ENCODE measurements around the gene F7.

The F7 gene

GRCh38 chr13:113083022-113083373, 22.6 kb upstream of the F7 start:
- Histone ChIP-seq H3K4me1 (ENCODE audit: control insufficient read depth, insufficient read depth, low read length) (no peaks in the 10 kb centered on the region), H3K36me3 (ENCODE audit: control insufficient read depth, insufficient read depth, low read length) (peaks cover 7% of the 10 kb centered on the region), H3K27me3 (ENCODE audit: control insufficient read depth, insufficient read depth, low read length) (no peaks in the 10 kb centered on the region), H3K4me3 (ENCODE audit: low read depth, low read length) (no peak overlapping the region), H3K9me3 (ENCODE audit: control insufficient read depth, insufficient read depth, low read length) (no peaks in the 10 kb centered on the region), H3K9ac (ENCODE audit: low read depth, low read length) (no peak overlapping the region)

GRCh38 chr13:113083402-113084061, 22.1 kb upstream of the F7 start:
- Histone ChIP-seq H3K4me1 (ENCODE audit: control insufficient read depth, insufficient read depth, low read length) (no peaks in the 10 kb centered on the region), H3K9ac (ENCODE audit: low read depth, low read length) (no peak overlapping the region)

GRCh38 chr13:113084094-113084942, 21.3 kb upstream of the F7 start:
- no peaks in the 10 kb centered on the region for H3K9me3 ChIP-seq (ENCODE audit: control insufficient read depth, insufficient read depth, low read length)
- no peaks in the 10 kb centered on the region for H3K4me1 ChIP-seq (ENCODE audit: control insufficient read depth, insufficient read depth, low read length)
- no peaks in the 10 kb centered on the region for H3K27me3 ChIP-seq (ENCODE audit: control insufficient read depth, insufficient read depth, low read length)
- H3K4me3 ChIP-seq (ENCODE audit: low read depth, low read length), result no peak overlapping the region
- peaks cover 13% of the 10 kb centered on the region for H3K36me3 ChIP-seq (ENCODE audit: control insufficient read depth, insufficient read depth, low read length)
- no peak overlapping the region for H3K9ac ChIP-seq (ENCODE audit: low read depth, low read length)

More at GRCh38 chr13:113083402-113084061, 22.1 kb upstream of the F7 start:
- Histone ChIP-seq H3K9me3 (ENCODE audit: control insufficient read depth, insufficient read depth, low read length) (no peaks in the 10 kb centered on the region), H3K36me3 (ENCODE audit: control insufficient read depth, insufficient read depth, low read length) (peaks cover 9% of the 10 kb centered on the region), H3K27me3 (ENCODE audit: control insufficient read depth, insufficient read depth, low read length) (no peaks in the 10 kb centered on the region), H3K4me3 (ENCODE audit: low read depth, low read length) (no peak overlapping the region)

- no peaks in the 10 kb centered on the region for H3K27me3 ChIP-seq (ENCODE audit: control insufficient read depth, insufficient read depth, low read length)
- H3K9ac ChIP-seq (ENCODE audit: low read depth, low read length), result no peak overlapping the region
- no peaks in the 10 kb centered on the region for H3K9me3 ChIP-seq (ENCODE audit: control insufficient read depth, insufficient read depth, low read length)
- peaks cover under 1% of the 10 kb centered on the region for H3K4me1 ChIP-seq (ENCODE audit: control insufficient read depth, insufficient read depth, low read length)
- H3K4me3 ChIP-seq (ENCODE audit: low read depth, low read length), result no peak overlapping the region
- peaks cover 13% of the 10 kb centered on the region for H3K36me3 ChIP-seq (ENCODE audit: control insufficient read depth, insufficient read depth, low read length)
These were observed 20.5 kb upstream of the F7 start for GRCh38 chr13:113084943-113085540.

- H3K4me1 ChIP-seq (ENCODE audit: control insufficient read depth, insufficient read depth, low read length), result peaks cover 2% of the 10 kb centered on the region
- no peak overlapping the region for H3K4me3 ChIP-seq (ENCODE audit: low read depth, low read length)
- H3K9ac ChIP-seq (ENCODE audit: low read depth, low read length), result no peak overlapping the region
- no peaks in the 10 kb centered on the region for H3K9me3 ChIP-seq (ENCODE audit: control insufficient read depth, insufficient read depth, low read length)
- H3K36me3 ChIP-seq (ENCODE audit: control insufficient read depth, insufficient read depth, low read length), result peaks cover 13% of the 10 kb centered on the region
- no peaks in the 10 kb centered on the region for H3K27me3 ChIP-seq (ENCODE audit: control insufficient read depth, insufficient read depth, low read length)
These were observed 19.4 kb upstream of the F7 start for GRCh38 chr13:113086031-113086750.

- Histone ChIP-seq H3K36me3 (ENCODE audit: control insufficient read depth, insufficient read depth, low read length) (peaks cover 16% of the 10 kb centered on the region), H3K27me3 (ENCODE audit: control insufficient read depth, insufficient read depth, low read length) (no peaks in the 10 kb centered on the region)
These were observed 18.3 kb upstream of the F7 start for GRCh38 chr13:113086991-113087922.

GRCh38 chr13:113087923-113088690, 17.5 kb upstream of the F7 start:
- H3K4me1 ChIP-seq (ENCODE audit: control insufficient read depth, insufficient read depth, low read length), result peaks cover 2% of the 10 kb centered on the region
- H3K4me3 ChIP-seq (ENCODE audit: low read depth, low read length), result no peak overlapping the region
- H3K9ac ChIP-seq (ENCODE audit: low read depth, low read length), result no peak overlapping the region
- H3K27me3 ChIP-seq (ENCODE audit: control insufficient read depth, insufficient read depth, low read length), result no peaks in the 10 kb centered on the region
- no peaks in the 10 kb centered on the region for H3K9me3 ChIP-seq (ENCODE audit: control insufficient read depth, insufficient read depth, low read length)
- H3K36me3 ChIP-seq (ENCODE audit: control insufficient read depth, insufficient read depth, low read length), result peaks cover 16% of the 10 kb centered on the region

More at GRCh38 chr13:113086991-113087922, 18.3 kb upstream of the F7 start:
- no peak overlapping the region for H3K4me3 ChIP-seq (ENCODE audit: low read depth, low read length)
- H3K4me1 ChIP-seq (ENCODE audit: control insufficient read depth, insufficient read depth, low read length), result peaks cover 2% of the 10 kb centered on the region
- H3K9ac ChIP-seq (ENCODE audit: low read depth, low read length), result no peak overlapping the region
- no peaks in the 10 kb centered on the region for H3K9me3 ChIP-seq (ENCODE audit: control insufficient read depth, insufficient read depth, low read length)

- Histone ChIP-seq H3K4me1 (ENCODE audit: control insufficient read depth, insufficient read depth, low read length) (peaks cover 2% of the 10 kb centered on the region), H3K4me3 (ENCODE audit: low read depth, low read length) (no peak overlapping the region), H3K36me3 (ENCODE audit: control insufficient read depth, insufficient read depth, low read length) (peaks cover 16% of the 10 kb centered on the region), H3K9ac (ENCODE audit: low read depth, low read length) (no peak overlapping the region), H3K27me3 (ENCODE audit: control insufficient read depth, insufficient read depth, low read length) (no peaks in the 10 kb centered on the region), H3K9me3 (ENCODE audit: control insufficient read depth, insufficient read depth, low read length) (no peaks in the 10 kb centered on the region)
These were observed 16.9 kb upstream of the F7 start for GRCh38 chr13:113088691-113089020.

- Histone ChIP-seq H3K27me3 (ENCODE audit: control insufficient read depth, insufficient read depth, low read length) (no peaks in the 10 kb centered on the region), H3K9me3 (ENCODE audit: control insufficient read depth, insufficient read depth, low read length) (no peaks in the 10 kb centered on the region), H3K4me3 (ENCODE audit: low read depth, low read length) (no peak overlapping the region), H3K9ac (ENCODE audit: low read depth, low read length) (no peak overlapping the region), H3K4me1 (ENCODE audit: control insufficient read depth, insufficient read depth, low read length) (peaks cover 2% of the 10 kb centered on the region), H3K36me3 (ENCODE audit: control insufficient read depth, insufficient read depth, low read length) (peaks cover 19% of the 10 kb centered on the region)
These were observed 15.7 kb upstream of the F7 start for GRCh38 chr13:113089693-113090414.

- Histone ChIP-seq H3K9me3 (ENCODE audit: control insufficient read depth, insufficient read depth, low read length) (no peaks in the 10 kb centered on the region), H3K9ac (ENCODE audit: low read depth, low read length) (no peak overlapping the region), H3K27me3 (ENCODE audit: control insufficient read depth, insufficient read depth, low read length) (no peaks in the 10 kb centered on the region), H3K36me3 (ENCODE audit: control insufficient read depth, insufficient read depth, low read length) (peaks cover 16% of the 10 kb centered on the region), H3K4me3 (ENCODE audit: low read depth, low read length) (no peak overlapping the region), H3K4me1 (ENCODE audit: control insufficient read depth, insufficient read depth, low read length) (peaks cover 2% of the 10 kb centered on the region)
These were observed 15.2 kb upstream of the F7 start for GRCh38 chr13:113090415-113090770.

All from iPS-15b (cell line).